Measurements from ENCODE around the gene TRMT61B. TPM values are rescaled to one million over a fixed set of nuclear protein-coding genes. Genes with fewer than 3 reads are reported as not detected.

TRMT61B gene
- total RNA-seq, 1 donor from 2014 or later = 7.5 TPM

Other genes starting within 250 kb of the TRMT61B start
- gene PPP1CB, start 118.5 kb downstream of the TRMT61B start, total RNA-seq = 76.0 TPM
- 0.13 TPM for gene SPDYA, start 59.5 kb downstream of the TRMT61B start, total RNA-seq
- 17.5 TPM for gene WDR43, start 24.4 kb upstream of the TRMT61B start, total RNA-seq
- 0.78 TPM for gene TOGARAM2, start 111.0 kb upstream of the TRMT61B start, total RNA-seq
- not detected for gene PCARE, start 204.2 kb upstream of the TRMT61B start, total RNA-seq
- gene CLIP4, start 245.1 kb upstream of the TRMT61B start, total RNA-seq = 3.8 TPM

Data from left lobe of liver (tissue), 1 donor.